ENCODE data around the gene CCDC150. TPM values are rescaled to one million over a fixed set of nuclear protein-coding genes. Genes with fewer than 3 reads are reported as not detected.

Gene CCDC150
- total and polyA plus RNA-seq, 9 of the 15 experiments (the other 6 are each of a cell fraction or from before 2014, with no cell fraction given): 4.4 to 23.1 (median 11.3) TPM

- H3K4me1 ChIP-seq (replicated peaks in 1 of 2; ENCODE audit: control insufficient read depth in 2 of 2, insufficient read depth in 2 of 2, low read length in 2 of 2): no peaks in the 10 kb centered on the region
- no peaks in the 10 kb centered on the region for H4K20me1 ChIP-seq (replicated peaks; ENCODE audit: control insufficient read depth, insufficient read depth, low read length)
- in situ Hi-C loops (cut with MboI): no loop called here
- BruUV-seq (replicated peaks): no TSS peak
- ChIA-PET CTCF (ENCODE audit: low intra/inter-chr PET ratio) (no interaction called here), POLR2A (no interaction called here)
- no peak overlapping the region for H3K4me3 ChIP-seq
- ATAC-seq (no peak), DNase-seq (ENCODE audit: extremely low read depth in 1 of 4, low spot score in 3 of 4) (no peak), FAIRE-seq (no peak)
- no peaks in the 10 kb centered on the region for H3K27me3 ChIP-seq (ENCODE audit: control insufficient read depth in 2 of 2, insufficient read depth in 2 of 2, low read length in 2 of 2)
- no peaks in the 10 kb centered on the region for H3K36me3 ChIP-seq (ENCODE audit: control insufficient read depth, insufficient read depth, low read length)
- H3K9me1 ChIP-seq (ENCODE audit: control insufficient read depth, insufficient read depth, low read length): no peaks in the 10 kb centered on the region
- no peak overlapping the region for H3K9ac ChIP-seq (ENCODE audit: insufficient read depth in 1 of 2, low read depth in 2 of 2, low read length in 2 of 2)
- TF ChIP-seq AFF1 (IDR thresholded peaks at IDR 0.05; ENCODE audit: low read depth in 1 of 2, partially characterized antibody in 2 of 2) (no peak), RBM25 (IDR thresholded peaks at IDR 0.05; ENCODE audit: low read depth, low read length, severe bottlenecking) (peak; percentile 85)
- H3K4me2 ChIP-seq (ENCODE audit: insufficient read depth, low read length): no peak overlapping the region
- peaks cover 2% of the 10 kb centered on the region; the same call in 1 of the 2 replicates for H3K9me3 ChIP-seq (replicated peaks; ENCODE audit: control insufficient read depth, insufficient read depth, low read depth, low read length)
- intact Hi-C loops (cut with micrococcal nuclease): no loop called here
- H2AFZ ChIP-seq (ENCODE audit: low read depth, low read length): no peak overlapping the region
- H3K79me2 ChIP-seq (ENCODE audit: control insufficient read depth, insufficient read depth, low read length): no peaks in the 10 kb centered on the region
- no peak overlapping the region for H3K27ac ChIP-seq (ENCODE audit: extremely low read depth, low read depth, low read length)
- WGBS (ENCODE audit: insufficient coverage, low coverage, missing lambda C conversion rate): 0% methylated on average over 2 of the region's 2 CpGs
These were observed 9.0 kb upstream of the CCDC150 start for GRCh38 chr2:196630531-196630930.

Measured in K562 (cell line).